BE2C (cell line): ENCODE data around the gene FOXO3.

Experiments used
- DNase-seq: peaks from one replicate; pipeline ENCODE4 v3.0.0-alpha.2; 2020
- H3K27me3 ChIP-seq: fragments of 250-450 bp; sonication (Bioruptor Pico); 2 replicates; pipeline ENCODE4 v1.5.1; 2020; ENCODE audit warnings: mild to moderate bottlenecking
- H3K36me3 ChIP-seq: fragments of 250-450 bp; sonication (Bioruptor Pico); 2 replicates; pipeline ENCODE4 v1.5.1; 2020; ENCODE audit warnings: mild to moderate bottlenecking
- H3K4me1 ChIP-seq: fragments of 250-450 bp; sonication (Bioruptor Pico); 2 replicates; pipeline ENCODE4 v1.5.1; 2020
- H3K4me3 ChIP-seq: 2 replicates; pipeline ENCODE4 v1.5.1; 2011; ENCODE audit warnings: low read depth, low read length
- H3K9me3 ChIP-seq: fragments of 250-450 bp; sonication (Bioruptor Pico); 2 replicates; pipeline ENCODE4 v1.5.1; 2020
- CTCF ChIP-seq: IDR thresholded peaks from 2 replicates; pipeline ENCODE4 v1.5.1; 2012; ENCODE audit warnings: mild to moderate bottlenecking, low read depth, low read length

FOXO3 gene

GRCh38 chr6:108690326-108691049 lies 129.8 kb downstream of the FOXO3 start:
- no peak for TF ChIP-seq CTCF
- H3K36me3 ChIP-seq = no peaks in the 10 kb centered on the region

DNA sequence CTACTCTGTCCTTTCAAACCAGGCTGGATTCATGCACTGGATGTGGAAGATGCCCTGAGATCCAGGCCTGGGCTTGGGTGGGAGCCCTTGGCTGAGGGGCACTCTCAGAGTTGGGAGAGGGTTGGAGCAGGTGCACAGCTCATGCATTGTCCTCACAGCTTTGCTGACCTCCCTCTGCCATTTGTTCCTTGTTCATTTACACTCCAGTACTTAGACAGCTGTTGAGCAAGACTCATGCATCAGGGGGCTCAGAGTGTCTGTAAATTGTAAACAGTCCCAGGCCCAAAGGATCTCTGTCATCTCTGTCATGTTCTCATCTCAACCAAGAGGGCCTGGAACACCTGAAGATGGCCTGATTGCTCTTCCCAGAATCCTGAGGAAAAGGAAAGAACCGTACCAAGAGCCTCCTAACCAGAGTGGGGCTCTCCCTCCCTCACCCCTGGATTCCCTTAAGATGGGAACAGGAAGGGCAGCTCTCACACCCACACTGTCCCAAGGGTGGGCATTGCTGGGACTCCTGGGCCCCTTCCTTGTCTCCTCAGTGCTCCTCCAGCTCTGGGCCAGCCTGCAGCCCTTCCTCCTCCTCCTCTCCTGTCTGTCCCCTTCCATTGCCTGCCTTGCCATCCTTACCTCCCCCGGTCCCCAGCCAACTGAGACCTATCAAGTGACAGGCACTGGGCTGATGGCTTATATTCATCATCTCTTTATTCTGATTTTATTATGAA lies 132.9 kb downstream of the FOXO3 start:
- H3K9me3 ChIP-seq = no peaks in the 10 kb centered on the region
- no peak for TF ChIP-seq CTCF
- H3K27me3 ChIP-seq = no peaks in the 10 kb centered on the region
- no peak overlapping the region for H3K4me3 ChIP-seq
- no peak for DNase-seq
- H3K4me1 ChIP-seq = no peaks in the 10 kb centered on the region
- H3K36me3 ChIP-seq = no peaks in the 10 kb centered on the region

More at GRCh38 chr6:108690326-108691049, 129.8 kb downstream of the FOXO3 start:
- peaks cover 5% of the 10 kb centered on the region for H3K4me1 ChIP-seq
- no peaks in the 10 kb centered on the region for H3K27me3 ChIP-seq
- no peaks in the 10 kb centered on the region for H3K9me3 ChIP-seq
- no peak for DNase-seq
- H3K4me3 ChIP-seq = no peak overlapping the region

DNA sequence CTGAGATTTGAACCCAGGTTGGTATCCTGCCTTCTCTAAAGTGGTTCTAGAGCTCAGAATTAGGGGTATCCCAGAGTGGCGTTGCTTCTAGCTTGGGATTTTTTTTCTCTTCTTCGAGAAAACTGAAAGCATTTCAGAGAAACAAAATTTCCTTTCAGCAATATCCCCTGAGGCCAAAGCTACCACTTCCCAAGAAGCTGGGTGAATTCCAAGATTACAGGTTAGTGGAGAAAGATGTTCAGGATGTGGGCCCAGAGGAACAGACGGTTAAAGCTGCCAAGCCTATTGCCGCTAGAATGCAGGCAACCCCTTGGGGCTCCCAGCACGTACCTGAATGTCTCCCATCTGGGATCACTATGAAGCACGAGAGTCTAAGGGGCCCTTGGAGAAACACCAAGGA lies 134.1 kb downstream of the FOXO3 start:
- no peak for TF ChIP-seq CTCF
- Histone ChIP-seq H3K4me1 (no peaks in the 10 kb centered on the region), H3K4me3 (no peak overlapping the region), H3K9me3 (no peaks in the 10 kb centered on the region), H3K27me3 (no peaks in the 10 kb centered on the region), H3K36me3 (no peaks in the 10 kb centered on the region)
- no peak for DNase-seq

GRCh38 chr6:108697561-108698161 lies 136.9 kb downstream of the FOXO3 start:
- no peaks in the 10 kb centered on the region for H3K9me3 ChIP-seq
- H3K4me3 ChIP-seq = no peak overlapping the region
- no peaks in the 10 kb centered on the region for H3K36me3 ChIP-seq
- no peak for DNase-seq
- TF ChIP-seq CTCF = no peak
- no peaks in the 10 kb centered on the region for H3K27me3 ChIP-seq
- H3K4me1 ChIP-seq = no peaks in the 10 kb centered on the region

DNA sequence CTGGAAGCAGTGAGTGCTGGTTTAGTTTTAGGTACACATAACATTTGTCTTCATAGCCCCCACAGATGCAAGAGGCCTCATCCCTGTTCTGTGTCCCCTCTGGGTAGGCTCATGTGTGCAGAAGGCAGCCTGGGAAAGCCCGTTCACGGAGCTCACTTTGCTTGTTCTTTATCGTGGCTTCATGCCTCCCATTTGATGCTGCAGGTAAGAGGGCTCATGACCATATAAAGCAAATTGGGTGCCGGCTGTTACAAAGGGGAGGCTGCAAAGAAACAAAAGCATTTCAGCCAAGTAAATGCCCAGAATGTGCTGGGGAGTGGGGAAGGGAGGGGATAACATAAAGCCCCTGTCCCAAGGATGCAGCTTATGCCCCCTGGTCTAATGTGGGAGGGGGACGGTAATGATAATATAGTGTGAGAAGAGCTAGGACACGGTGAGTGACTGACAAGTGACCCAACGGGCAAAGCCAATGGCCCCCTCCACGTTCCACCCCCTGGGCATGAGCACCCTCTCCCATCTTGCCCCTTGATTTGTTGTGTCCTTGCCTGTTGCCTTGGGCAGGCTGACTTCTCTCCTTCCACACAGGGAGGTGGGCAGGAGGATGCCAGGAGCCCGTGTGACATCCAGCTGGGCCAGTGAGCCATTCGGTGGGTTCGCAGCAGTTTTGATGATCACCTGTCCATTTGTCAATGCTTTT lies 138.0 kb downstream of the FOXO3 start:
- DNase-seq = no peak
- no peaks in the 10 kb centered on the region for H3K4me1 ChIP-seq
- no peak for TF ChIP-seq CTCF

More for the DNA sequence above, 138.0 kb downstream of the FOXO3 start:
- no peak overlapping the region for H3K4me3 ChIP-seq
- H3K27me3 ChIP-seq = no peaks in the 10 kb centered on the region
- no peaks in the 10 kb centered on the region for H3K9me3 ChIP-seq
- H3K36me3 ChIP-seq = no peaks in the 10 kb centered on the region
